ENCODE measurements around the gene VEGFC. TPM values are rescaled to one million over a fixed set of nuclear protein-coding genes. Genes with fewer than 3 reads are reported as not detected.

Gene VEGFC
- total and polyA plus RNA-seq, 10 of the 15 experiments (the other 5 are each of a cell fraction or from before 2014, with no cell fraction given) = 0.03 to 0.04 TPM; not detected in 8

- in situ Hi-C loops (cut with MboI) = no loop called here
- Histone ChIP-seq H2AFZ (ENCODE audit: control insufficient read depth, low read depth, low read length) (no peak overlapping the region), H3K4me2 (ENCODE audit: control insufficient read depth, insufficient read depth) (no peak overlapping the region), H3K27ac (ENCODE audit: control insufficient read depth, insufficient read depth) (no peak overlapping the region), H3K79me2 (ENCODE audit: control insufficient read depth, insufficient read depth, low read length) (no peaks in the 10 kb centered on the region), H3K27me3 (replicated peaks in 1 of 2; ENCODE audit: control insufficient read depth in 2 of 2, insufficient read depth in 2 of 2, low read length in 1 of 2) (no peaks in the 10 kb centered on the region), H3K4me3 (no peak overlapping the region), H3K4me1 (ENCODE audit: control insufficient read depth, insufficient read depth, low read length) (no peaks in the 10 kb centered on the region), H3K9ac (ENCODE audit: control insufficient read depth, insufficient read depth, low read length) (no peak overlapping the region), H3K36me3 (ENCODE audit: control insufficient read depth in 2 of 2, insufficient read depth in 2 of 2, low read length in 1 of 2) (no peaks in the 10 kb centered on the region), H3K9me3 (replicated peaks; ENCODE audit: control insufficient read depth, insufficient read depth, low read length) (no peaks in the 10 kb centered on the region), H4K20me1 (ENCODE audit: control insufficient read depth, insufficient read depth) (no peaks in the 10 kb centered on the region)
- ChIA-PET RAD21 (ENCODE audit: unreplicated experiment) (no interaction called here), CTCF (no interaction called here), POLR2A (no interaction called here), SMC1A (ENCODE audit: uncharacterized antibody, unreplicated experiment) (no interaction called here)
- no peak for ATAC-seq
- intact Hi-C loops (cut with micrococcal nuclease; ENCODE audit: unreplicated experiment) = no loop called here
- no peak for DNase-seq (ENCODE audit: low read depth, low spot score)
- FAIRE-seq = no peak
- no TSS peak for BruUV-seq (replicated peaks)
- WGBS (ENCODE audit: insufficient coverage, insufficient replicate concordance, low lambda C conversion rate, missing lambda C conversion rate) = 3% methylated on average over 4 of the region's 4 CpGs
- TF ChIP-seq NFYB (IDR thresholded peaks at IDR 0.05; ENCODE audit: insufficient read depth, low read depth, low read length) (no peak), ATF2 (IDR thresholded peaks at IDR 0.05; ENCODE audit: low read length) (no peak), KAT2A (conservative IDR thresholded peaks at IDR 0.05; ENCODE audit: control insufficient read depth, low read depth, low read length) (no peak), REST (IDR thresholded peaks at IDR 0.05; ENCODE audit: low read depth, low read length) (no peak), HDGF (IDR thresholded peaks at IDR 0.05) (no peak), MXI1 (IDR thresholded peaks at IDR 0.05; ENCODE audit: low read depth, low read length) (no peak), ZNF384 (IDR thresholded peaks at IDR 0.05; ENCODE audit: borderline replicate concordance, low read depth, low read length) (no peak), NR2F1 (conservative IDR thresholded peaks at IDR 0.05) (no peak), ZNF592 (IDR thresholded peaks at IDR 0.05) (no peak), TBL1XR1 (IDR thresholded peaks at IDR 0.05; ENCODE audit: low read depth, low read length) (no peak), MEF2B (IDR thresholded peaks at IDR 0.05; ENCODE audit: partially characterized antibody, poor library complexity, severe bottlenecking) (no peak), SUZ12 (IDR thresholded peaks at IDR 0.05; ENCODE audit: unreplicated experiment) (no peak), FOS (IDR thresholded peaks at IDR 0.05; ENCODE audit: borderline replicate concordance, extremely low read depth, insufficient read length) (no peak)
These were observed 44.6 kb upstream of the VEGFC start for GRCh38 chr4:176837169-176837895.
